Endometrial microvascular endothelial cells (primary cell): ENCODE results near the gene RASGRF2. TPM values are rescaled to one million over a fixed set of nuclear protein-coding genes. Genes with fewer than 3 reads are reported as not detected.

Experiments used
- in situ Hi-C: cut with HindIII; loops from 2 replicates; pipeline ENCODE4 v1.10.0; 2017; ENCODE audit warnings: low sequenced_read_pairs, low pct_unique_long_range_greater_than_20kb; ENCODE audit errors: inconsistent ontology term
- total RNA-seq: library from RNA; depleted of rRNA; stranded (reverse); fragments of >200 nt; gene quantifications from one replicate; pipeline ENCODE4 v1.2.3, GENCODE V29; 2015; ENCODE audit errors: inconsistent ontology term

Gene RASGRF2
- total RNA-seq, 1 donor from 2014 or later: 12.5 TPM

DNA sequence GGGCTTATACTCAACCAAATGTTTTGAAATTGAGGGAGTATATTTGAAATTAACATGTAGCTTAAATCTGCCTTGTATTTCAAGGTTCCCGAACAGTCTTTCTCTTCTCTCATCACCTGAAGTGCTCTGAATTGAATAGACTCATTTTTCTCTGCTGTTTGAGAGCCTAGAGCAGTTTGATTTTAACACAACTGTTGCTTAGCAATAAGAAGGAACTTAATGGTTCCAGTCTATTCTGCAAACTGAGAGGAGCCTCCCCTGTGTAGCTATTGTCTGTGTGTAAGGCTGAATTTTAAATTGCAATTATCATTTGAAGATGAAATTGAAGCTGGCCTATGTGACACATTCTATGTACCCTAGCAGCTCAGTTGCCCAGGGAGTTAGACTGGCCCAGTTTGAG is 185.9 kb downstream of the RASGRF2 start:
- in situ Hi-C loops: no loop called here

DNA sequence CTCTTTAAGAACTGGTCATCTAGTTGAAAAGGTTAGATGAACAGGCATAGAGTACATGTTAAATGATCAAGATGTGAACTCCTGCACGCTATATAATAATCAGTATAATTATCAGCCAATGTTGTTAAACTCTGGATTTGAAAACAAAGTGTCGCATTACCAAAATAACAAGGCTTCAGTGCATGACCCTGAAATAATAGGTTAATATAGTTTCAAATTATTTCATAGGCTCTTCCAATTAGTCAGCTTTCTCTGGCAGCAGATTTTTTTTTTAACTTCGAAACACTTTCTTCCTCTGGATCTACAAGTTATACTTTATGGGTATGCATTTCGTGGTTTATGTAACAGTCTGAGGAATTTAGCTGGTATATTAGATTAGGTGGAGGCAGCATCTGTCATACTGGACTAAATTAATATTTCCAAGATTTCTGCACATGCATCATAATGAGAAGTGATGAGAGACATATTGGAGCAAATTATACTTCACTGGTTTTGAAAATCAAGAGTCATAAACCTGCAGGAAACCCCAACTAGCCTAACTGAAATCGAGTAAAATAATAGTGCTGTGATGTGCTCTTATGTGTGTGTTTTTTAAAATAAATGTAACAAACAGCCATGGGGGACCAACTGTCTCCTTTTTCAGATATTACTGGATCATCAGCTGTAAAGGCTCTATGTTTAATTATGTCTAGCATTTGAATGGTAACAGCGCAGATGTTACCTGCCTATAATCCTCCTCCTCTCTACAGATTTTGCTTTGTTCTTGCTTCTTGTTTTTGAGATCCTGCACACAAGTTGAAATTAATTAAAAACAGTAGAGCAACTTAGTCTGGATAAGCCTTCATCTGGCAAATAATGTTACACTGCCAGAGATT is 187.1 kb downstream of the RASGRF2 start:
- in situ Hi-C loops: no loop called here

DNA sequence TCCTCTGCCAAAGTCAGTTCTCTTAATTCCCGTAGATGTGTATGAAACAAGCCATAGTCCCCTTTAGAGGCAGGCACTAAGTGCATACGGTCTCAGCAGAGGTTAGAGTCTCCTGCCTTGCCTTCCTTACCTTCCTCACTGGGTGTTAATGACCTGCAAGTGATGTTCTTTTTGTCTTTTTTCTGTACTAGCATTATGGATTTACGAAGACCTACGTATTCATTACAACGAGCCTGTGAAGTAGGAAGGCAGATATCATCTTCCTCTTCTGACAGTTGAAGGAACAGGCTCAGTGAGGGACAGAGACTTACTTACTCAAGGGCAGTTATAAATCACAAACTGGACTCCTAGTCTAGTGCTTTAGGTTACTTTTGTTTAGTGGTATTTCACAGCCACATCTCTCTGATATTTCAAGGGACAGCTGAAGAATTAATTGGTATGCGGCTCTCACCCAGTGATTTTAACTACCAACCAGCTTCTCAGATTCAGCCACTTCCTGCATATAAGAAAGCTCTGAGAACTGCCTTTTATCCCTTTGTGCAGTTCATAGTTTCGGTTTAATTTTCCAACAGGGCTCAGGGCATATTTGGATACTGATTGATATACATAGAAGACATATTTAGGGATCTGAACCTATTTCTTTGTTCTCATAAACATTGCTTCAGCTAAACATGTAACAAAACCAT is 187.9 kb downstream of the RASGRF2 start:
- in situ Hi-C loops: no loop called here

DNA sequence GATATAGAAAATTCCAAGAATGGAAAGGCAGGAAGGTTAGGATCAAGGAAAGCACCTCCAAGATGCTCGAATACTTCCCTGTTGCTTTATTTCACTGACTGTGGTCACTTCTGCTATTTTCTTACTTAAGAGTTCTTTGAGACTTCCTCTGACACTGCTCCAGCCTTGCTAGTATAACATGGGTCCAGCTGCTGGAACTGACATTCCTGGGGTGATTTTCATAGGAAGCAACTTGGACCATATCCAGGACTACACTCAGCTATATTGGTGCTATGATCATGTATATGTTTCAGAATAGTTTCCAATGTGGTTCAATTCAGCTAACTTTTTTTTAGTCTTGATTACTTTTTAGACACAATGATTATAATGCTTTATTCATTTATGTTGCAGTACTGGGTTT is 191.4 kb downstream of the RASGRF2 start:
- in situ Hi-C loops: no loop called here

DNA sequence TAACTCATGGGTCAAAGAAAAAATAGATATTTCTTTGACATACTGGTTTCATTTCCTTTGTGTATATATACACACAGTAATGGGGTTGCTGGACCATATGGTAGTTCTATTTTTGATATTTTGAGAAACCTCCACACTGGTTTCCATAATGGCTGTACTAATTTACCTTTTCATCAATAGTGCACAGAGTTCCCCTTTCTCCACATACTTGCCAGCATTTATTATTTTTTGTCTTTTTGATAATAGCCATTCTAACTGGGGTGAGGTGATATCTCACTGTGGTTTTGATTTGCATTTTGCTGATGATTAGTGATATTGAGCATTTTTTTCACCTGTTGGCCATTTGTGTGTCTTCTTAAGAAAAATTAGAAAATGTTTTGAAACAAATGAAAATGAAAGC is 194.6 kb downstream of the RASGRF2 start:
- in situ Hi-C loops: no loop called here

DNA sequence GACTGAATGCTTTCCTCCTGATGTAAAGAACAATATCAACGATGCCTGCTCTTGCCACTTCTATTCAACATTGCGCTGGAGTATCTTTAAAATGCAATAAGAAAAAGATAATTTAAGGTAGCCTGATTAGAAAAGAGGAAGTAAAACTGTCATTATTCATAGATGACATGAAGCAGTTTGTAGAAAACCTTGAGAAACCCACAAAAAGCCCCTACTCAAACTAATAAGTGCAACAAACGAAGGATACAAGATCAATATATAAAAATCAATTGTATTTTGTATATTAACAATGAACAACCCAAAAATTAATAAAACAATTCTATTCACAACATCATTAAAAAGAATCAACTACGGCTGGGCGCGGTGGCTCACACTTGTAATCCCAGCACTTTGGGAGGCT is 196.6 kb downstream of the RASGRF2 start:
- in situ Hi-C loops: no loop called here

DNA sequence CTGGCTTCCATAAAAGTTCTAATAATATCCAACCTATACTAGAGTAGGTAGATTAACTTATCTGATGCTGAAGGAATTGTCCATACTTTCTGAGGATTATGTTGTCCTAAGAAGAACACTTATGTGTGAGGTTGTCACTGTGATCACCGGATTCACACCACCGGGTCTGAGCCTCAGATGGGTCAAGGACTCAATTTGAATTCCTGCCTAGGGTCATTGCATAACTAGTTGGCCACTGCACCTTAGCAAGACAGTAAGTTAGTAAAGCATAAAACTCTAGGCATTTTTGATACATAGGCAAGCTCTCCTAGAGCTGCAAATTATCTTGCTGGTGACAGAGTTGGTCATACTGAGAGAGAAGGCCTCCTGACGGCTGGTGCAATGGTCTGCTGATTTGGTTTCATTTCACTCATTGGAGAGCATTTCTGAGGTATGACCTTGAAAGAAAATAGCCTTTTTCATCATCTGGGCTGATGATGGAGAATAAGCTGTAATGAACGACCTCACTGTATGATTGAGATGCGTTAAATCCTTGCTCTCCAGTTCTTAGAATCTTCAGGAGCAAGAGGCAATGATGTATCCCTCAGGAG is 200.9 kb downstream of the RASGRF2 start:
- in situ Hi-C loops: no loop called here

DNA sequence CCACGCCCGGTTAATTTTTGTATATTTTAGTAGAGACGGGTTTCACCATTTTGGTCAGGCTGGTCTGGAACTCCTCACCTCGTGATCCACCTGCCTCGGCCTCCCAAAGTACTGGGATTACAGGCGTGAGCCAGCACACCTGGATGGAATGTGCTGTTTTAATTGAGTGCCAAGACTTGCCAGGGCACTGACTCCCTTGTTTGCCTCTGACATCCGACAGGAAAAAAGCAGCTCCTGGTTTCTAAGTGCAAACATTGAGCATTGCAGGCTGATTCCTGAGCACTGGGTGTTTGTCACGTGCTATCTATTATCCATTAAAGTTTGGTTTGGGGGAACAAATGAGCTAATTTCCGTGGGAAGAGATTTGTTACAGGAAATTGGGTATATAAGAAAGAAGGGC is 202.3 kb downstream of the RASGRF2 start:
- in situ Hi-C loops: no loop called here

DNA sequence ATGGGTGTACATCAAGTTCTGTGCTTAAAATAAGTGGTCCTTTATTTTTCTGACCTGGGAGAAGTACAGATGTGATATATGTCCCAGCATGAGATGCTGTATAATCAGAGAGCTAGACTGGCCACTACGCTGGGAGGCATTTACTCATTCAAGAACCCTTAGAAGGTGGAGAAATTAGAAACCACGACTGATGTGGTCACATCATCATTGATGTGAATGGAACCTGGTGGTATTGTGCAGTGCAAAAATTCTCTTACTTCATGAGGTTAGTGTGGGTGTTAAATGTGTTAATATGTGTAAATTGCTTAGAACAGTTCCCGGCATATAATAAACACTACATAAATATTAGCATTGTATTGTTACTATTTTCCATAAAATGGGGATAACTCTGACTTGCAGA is 203.5 kb downstream of the RASGRF2 start:
- in situ Hi-C loops: no loop called here

DNA sequence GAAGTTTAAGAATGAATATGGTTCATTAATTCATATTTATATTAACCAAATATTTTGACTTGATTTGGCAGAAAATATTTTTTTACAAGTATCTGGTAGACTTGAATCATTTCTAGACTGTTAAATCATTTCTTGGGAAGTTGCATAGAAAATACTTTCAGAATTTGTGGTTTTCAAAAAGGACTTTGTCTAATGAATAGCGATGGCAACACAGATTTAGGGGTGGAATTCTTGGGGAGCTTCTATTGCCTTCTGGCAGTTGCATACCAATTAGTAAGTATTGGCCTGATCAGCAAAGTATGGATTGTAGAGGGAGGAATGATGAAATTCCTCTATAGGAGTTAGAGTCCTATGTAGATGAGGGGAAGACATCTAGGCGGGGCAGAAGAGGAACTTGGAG is 204.3 kb downstream of the RASGRF2 start:
- in situ Hi-C loops: no loop called here

DNA sequence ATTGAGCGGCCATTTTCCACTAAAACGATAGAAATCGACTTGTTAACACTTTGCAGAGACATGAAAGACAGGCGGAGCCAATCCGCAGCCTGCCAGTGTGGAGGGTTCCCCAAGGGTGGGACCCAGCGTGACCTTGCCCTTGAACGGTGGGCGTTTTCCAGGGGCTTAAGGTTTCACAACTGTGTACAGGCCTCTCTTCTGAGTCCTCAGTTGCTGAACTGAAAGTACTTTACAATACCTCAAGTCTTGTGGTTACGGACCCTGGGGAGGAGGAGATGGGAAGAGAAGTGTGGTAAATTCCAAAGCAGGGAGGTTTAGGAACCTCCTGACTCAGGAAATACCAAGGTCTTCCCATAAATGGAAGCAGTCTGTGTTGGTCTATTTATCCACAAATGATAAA is 204.8 kb downstream of the RASGRF2 start:
- in situ Hi-C loops: no loop called here

DNA sequence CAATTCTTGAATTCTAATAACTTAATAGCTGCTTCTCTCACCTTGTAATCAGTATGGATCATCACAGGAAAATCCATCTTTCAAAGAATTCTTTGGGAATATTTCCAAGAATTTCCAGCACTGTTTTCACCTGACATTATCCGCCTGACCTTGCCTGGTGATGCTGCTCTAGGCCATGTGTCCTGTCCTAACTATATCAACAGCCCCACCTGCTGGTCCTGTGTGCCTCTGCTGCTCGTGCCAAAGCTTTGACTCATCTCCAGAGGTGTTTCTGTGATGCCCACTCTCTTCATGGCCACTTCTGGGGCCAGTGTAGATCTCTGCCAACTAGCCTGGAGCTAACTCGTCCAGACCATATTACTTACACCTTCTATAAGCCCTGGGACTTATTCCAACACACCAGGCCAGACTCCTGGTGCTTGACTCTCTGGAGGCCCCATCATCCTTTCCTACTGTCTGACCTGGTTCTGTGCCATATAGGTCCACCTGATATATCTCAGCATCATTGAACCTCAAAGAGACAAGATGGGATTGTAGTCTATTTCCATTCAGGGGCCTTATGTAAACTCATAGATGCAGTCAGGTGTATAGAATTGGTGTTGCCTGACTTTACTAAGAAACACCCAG is 205.4 kb downstream of the RASGRF2 start:
- in situ Hi-C loops: no loop called here

DNA sequence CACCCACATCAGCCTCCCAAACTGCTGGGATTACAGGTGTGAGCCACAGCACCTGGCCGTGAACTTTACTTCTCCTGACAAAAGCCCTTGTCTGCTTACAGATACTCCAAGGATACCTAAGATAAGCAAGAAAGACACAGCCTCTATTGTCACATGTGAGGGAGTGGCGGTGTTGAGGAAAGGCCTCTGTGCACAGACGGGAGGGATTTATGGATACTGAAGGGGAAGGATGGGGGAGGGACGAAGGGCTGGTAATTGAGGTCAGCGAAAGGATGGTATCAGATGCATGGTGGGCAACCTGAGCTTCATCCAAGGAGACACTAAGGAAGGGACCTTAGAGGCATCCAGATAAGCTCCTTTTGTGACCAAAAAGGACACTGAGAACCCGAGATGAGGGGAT is 206.3 kb downstream of the RASGRF2 start:
- in situ Hi-C loops: no loop called here

DNA sequence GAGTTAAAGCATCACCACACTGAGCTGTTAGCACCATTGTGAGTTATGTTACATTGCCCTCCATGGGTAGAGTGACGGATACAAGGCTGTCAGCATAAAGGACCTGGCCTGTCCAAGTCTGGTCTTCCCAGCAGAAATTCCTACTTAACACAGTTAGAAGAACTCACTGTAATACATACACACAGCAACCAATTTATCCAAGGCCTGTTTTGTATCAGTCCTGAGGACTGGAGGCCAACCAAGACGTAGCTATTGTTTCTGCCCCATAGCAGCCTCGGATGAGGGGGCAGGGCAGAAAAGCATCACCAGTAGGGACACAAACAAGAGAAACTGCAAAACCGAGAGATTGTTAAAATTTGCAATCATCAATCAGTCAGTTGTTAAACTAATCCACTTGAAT is 206.9 kb downstream of the RASGRF2 start:
- in situ Hi-C loops: no loop called here

DNA sequence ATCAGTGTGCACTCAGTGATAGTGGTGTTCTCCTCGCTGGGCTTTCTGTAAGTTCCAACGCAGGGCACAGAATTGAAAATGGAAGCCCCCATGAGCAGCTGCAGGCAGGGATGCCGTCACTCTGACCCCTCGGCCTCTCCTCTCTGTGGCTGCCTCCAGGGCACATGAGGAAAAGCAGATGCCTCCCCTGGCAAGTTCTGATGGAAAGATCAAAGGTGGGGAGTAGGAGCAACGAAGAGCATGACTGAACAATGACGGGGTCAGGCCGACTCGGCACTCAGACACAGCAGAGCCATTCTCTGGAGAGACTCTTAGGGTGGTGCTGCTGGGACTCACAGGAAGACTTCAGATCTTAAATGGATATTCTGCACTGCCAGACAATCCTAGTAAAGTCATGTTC is 207.4 kb downstream of the RASGRF2 start:
- in situ Hi-C loops: no loop called here

DNA sequence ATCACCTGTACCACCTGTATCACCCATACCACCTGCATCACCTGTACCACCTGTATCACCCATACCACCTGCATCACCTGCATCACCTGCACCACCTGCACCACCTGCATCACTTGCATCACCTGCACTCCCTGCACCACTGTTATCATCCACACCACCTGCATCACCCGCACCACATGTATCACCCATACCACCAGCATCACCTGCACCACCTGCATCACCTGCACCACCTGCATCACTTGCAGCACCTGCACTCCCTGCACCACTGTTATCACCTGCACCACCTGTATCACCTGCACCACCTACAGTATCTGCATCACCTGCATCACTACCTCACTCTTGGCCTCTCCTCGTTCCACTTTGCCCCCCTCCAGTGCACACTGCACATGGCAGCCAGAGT is 209.8 kb downstream of the RASGRF2 start:
- in situ Hi-C loops: no loop called here

DNA sequence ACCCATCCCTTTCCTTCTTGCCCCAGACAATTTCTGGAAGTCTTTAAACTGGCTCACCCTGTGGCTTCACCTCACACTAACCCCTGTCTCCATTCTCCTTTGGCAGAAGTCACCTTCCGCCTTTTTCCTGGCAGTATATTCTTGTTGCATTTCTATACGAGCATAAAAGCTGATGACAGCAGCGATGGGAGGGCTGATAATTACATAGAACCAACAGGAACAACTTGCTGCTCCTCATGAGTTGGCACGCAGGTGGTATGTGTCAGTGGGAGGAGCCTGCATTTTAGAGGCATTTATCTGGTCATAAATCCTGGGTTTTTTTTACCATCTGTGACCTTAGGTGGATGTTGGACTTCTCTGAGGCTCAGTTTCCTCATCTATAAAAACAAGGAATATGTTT is 211.6 kb downstream of the RASGRF2 start:
- in situ Hi-C loops: no loop called here

DNA sequence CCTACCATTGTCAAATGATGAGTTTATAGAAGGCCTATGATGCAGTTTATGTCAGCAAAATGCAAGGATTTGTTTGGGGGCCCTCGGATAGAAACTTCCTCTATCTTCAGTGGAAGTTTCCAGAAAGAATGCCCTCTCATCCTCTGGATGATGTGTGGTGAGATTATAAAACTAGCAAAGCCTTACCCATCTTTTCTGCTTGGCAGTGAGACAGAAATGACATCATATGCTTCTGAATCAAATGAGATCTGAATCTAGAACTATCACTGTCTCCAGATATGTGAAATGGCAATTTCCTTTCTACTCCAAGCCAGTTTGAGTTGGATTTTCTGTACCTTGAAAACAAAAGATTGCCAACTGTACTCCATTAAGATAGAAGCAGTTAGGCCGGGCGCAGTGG is 212.5 kb downstream of the RASGRF2 start:
- in situ Hi-C loops: no loop called here

DNA sequence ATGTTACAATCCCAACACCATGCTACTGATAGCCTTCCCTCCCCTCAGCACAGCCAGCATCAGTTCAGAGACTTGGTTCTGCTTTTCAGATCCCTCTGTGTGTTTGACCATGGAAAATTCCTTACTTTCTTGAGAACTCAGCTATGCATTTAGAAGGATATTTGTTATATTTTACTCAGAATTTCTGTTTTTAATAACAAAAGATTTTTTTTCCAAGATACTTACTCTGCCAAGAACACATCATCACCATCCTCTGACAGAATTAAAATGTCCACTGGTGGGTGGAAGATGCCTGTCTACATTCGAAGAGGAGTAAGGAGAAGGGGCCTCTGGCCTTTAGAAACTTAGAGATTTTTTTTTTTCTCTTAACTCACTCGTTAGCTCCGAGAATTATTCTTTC is 216.9 kb downstream of the RASGRF2 start:
- in situ Hi-C loops: no loop called here

DNA sequence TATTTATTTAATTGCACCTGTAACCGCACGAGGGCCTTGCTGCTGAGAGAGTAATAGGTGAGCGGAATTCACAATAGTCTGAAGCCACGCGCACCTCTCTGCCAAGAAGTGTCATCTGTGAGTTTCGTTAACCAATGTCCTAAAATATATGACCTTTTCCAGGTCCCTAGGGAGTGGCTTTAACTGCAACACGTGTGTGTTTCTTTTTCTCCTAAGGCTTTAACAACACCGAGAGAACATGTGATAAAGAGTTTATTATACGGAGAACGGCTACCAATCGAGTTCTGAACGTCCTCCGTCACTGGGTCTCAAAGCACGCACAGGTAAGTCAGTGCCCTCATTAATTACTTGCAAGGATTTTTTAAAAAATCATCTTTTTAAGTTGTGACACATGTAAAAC is 219.8 kb downstream of the RASGRF2 start:
- in situ Hi-C loops: no loop called here
